Activated CD4-positive, alpha-beta memory T cell treated with anti-CD3 and anti-CD28 coated beads for 36 hours (primary cell): Measurements from ENCODE around the gene CXCL12. TPM values are rescaled to one million over a fixed set of nuclear protein-coding genes. Genes with fewer than 3 reads are reported as not detected.

Experiments used
- CTCF ChIA-PET: fragments of 350-600 bp; sonication (Branson Sonifier 250); formaldehyde crosslinking; loops from one replicate; lab custom pipeline; 2021; ENCODE audit warnings: antibody characterized with exemption, inconsistent platforms; lab: Charles Lee
- POLR2A ChIA-PET: fragments of 350-600 bp; sonication (Branson Sonifier 250); formaldehyde crosslinking; loops from one replicate; lab custom pipeline; 2021; ENCODE audit warnings: antibody characterized with exemption; lab: Charles Lee
- DNase-seq: peaks from one replicate; pipeline ENCODE4 v3.0.0-alpha.2; 2020
- H3K27ac Mint-ChIP-seq: one replicate; pipeline ENCODE4 v1.8.0; 2021; ENCODE audit warnings: mixed read lengths
- H3K27me3 Mint-ChIP-seq: one replicate; pipeline ENCODE4 v1.8.0; 2021; ENCODE audit warnings: mixed read lengths
- H3K36me3 Mint-ChIP-seq: one replicate; pipeline ENCODE4 v1.8.0; 2021; ENCODE audit warnings: mixed read lengths
- H3K4me1 Mint-ChIP-seq: one replicate; pipeline ENCODE4 v1.8.0; 2021; ENCODE audit warnings: low read depth, mixed read lengths
- H3K4me3 Mint-ChIP-seq: one replicate; pipeline ENCODE4 v1.8.0; 2021; ENCODE audit warnings: mild to moderate bottlenecking, mixed read lengths
- H3K9me3 Mint-ChIP-seq: one replicate; pipeline ENCODE4 v1.8.0; 2021; ENCODE audit warnings: mixed read lengths
- intact Hi-C: fragments of 100-400 bp; cut with micrococcal nuclease; formaldehyde crosslinking; loops from one replicate; pipeline ENCODE4 v1.15.1; 2023
- total RNA-seq, 2 experiments: library from RNA; stranded (reverse); gene quantifications; one replicate each; pipeline ENCODE4 v1.2.3, GENCODE V29; 2021

The CXCL12 gene
- total RNA-seq, 2 experiments from 2014 or later: not detected

DNA sequence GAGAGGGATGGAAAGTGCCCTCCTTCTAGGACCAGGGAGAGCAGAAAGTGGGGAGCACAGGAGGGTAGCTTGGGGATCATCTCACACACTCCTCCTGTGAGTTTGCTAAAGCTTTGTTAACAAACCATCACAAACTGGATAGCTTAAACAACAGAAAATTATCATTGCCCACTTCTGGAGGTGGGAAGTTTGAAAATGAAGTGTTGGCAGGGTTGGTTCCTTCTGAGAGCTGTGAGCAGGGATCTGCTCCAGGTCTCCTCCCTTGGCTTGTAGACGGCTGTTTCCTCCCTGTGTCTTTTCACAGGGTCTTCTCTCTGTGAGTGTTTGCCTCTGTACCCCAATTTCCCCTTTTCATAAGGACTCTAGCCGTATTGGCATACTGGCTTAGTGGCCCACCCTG, 32.0 kb upstream of the CXCL12 start:
- Mint-ChIP-seq H3K9me3 (no peaks in the 10 kb centered on the region), H3K27me3 (peaks cover 9% of the 10 kb centered on the region), H3K4me3 (no peak overlapping the region), H3K36me3 (no peaks in the 10 kb centered on the region), H3K4me1 (peaks cover 7% of the 10 kb centered on the region), H3K27ac (no peak overlapping the region)
- ChIA-PET POLR2A (no interaction called here), CTCF (no interaction called here)
- DNase-seq: no peak
- intact Hi-C loops: no loop called here

DNA sequence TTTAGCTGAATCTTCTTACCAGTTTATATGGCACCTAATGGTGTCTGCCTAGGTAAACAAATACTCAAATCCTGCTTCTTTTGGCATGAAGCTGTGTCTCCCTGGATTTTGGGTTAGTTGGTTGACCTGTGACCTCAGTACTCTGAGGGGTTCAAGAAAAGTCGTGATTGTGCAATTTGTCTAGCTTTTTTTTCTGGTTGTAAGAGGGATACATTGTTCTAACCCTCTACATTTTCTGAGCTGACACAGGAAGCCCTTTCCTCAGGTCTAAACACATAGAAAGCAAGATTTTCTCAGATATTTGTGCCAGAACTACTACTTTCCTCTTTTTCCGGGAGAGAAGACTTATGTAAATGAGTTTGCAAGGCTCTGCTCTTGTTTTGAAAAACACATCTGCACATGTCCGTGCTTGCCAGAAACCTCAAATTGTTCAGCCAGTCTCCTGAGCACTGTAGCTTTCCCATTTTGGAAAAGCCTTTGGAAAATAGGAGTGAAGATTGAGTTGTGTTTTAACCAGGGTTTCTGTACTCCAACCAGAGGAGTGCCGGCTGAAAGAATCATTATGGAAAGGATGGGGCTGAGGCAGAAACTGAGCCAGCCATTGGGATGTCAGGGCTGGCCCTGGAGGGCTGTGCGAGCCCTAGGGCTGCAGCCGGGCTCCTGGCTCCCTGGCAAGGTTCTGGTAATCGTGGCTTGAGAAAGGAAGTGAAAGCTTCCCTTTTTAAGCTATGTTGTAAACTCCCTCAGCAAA, 31.3 kb upstream of the CXCL12 start:
- Mint-ChIP-seq H3K4me3 (no peak overlapping the region), H3K9me3 (no peaks in the 10 kb centered on the region), H3K27ac (no peak overlapping the region), H3K4me1 (peaks cover 7% of the 10 kb centered on the region), H3K36me3 (no peaks in the 10 kb centered on the region), H3K27me3 (peaks cover 10% of the 10 kb centered on the region)
- no peak for DNase-seq
- intact Hi-C loops: no loop called here
- CTCF ChIA-PET: interaction anchor here (0.8 kb wide), 1 partner anchor 430 kb away, joined by 3 read pairs; no protein-coding TSS in a partner anchor
- POLR2A ChIA-PET: no interaction called here

- Mint-ChIP-seq H3K36me3 (no peaks in the 10 kb centered on the region), H3K27ac (no peak overlapping the region), H3K4me1 (peaks cover 4% of the 10 kb centered on the region), H3K4me3 (no peak overlapping the region), H3K27me3 (peaks cover 11% of the 10 kb centered on the region), H3K9me3 (no peaks in the 10 kb centered on the region)
- POLR2A ChIA-PET: no interaction called here
- no peak for DNase-seq
- intact Hi-C loops: no loop called here
- CTCF ChIA-PET: no interaction called here
Measured at GRCh38 chr10:44415121-44415520, 30.2 kb upstream of the CXCL12 start.

- Mint-ChIP-seq H3K36me3 (no peaks in the 10 kb centered on the region), H3K9me3 (no peaks in the 10 kb centered on the region), H3K27ac (no peak overlapping the region), H3K27me3 (peaks cover 11% of the 10 kb centered on the region), H3K4me3 (no peak overlapping the region), H3K4me1 (no peaks in the 10 kb centered on the region)
- CTCF ChIA-PET: no interaction called here
- POLR2A ChIA-PET: no interaction called here
- intact Hi-C loops: no loop called here
- DNase-seq: no peak
Measured at GRCh38 chr10:44413416-44413815, 28.5 kb upstream of the CXCL12 start.

DNA sequence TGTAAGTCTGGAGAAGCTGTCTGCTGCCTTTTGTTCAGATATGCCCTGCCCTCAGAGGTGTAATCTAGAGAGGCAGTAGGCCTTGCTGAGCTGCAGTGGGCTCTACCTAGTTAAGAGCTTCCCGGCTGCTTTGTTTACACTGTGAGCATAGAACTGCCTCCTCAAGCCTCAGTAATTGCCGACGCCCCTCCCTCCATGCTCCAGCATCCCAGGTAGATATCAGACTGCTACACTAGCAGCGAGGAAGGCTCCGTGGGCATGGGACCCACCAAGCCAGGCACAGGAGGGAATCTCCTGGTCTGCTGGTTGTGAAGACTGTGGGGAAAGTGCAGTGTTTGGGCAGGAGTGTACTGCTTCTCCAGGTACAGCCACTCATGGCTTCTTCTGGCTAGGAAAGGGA, 26.4 kb upstream of the CXCL12 start:
- H3K4me3 Mint-ChIP-seq: no peak overlapping the region
- H3K4me1 Mint-ChIP-seq: no peaks in the 10 kb centered on the region
- no peaks in the 10 kb centered on the region for H3K9me3 Mint-ChIP-seq
- ChIA-PET CTCF (no interaction called here), POLR2A (no interaction called here)
- no peak overlapping the region for H3K27ac Mint-ChIP-seq
- H3K27me3 Mint-ChIP-seq: peaks cover 9% of the 10 kb centered on the region
- intact Hi-C loops: no loop called here
- no peak for DNase-seq
- H3K36me3 Mint-ChIP-seq: no peaks in the 10 kb centered on the region

DNA sequence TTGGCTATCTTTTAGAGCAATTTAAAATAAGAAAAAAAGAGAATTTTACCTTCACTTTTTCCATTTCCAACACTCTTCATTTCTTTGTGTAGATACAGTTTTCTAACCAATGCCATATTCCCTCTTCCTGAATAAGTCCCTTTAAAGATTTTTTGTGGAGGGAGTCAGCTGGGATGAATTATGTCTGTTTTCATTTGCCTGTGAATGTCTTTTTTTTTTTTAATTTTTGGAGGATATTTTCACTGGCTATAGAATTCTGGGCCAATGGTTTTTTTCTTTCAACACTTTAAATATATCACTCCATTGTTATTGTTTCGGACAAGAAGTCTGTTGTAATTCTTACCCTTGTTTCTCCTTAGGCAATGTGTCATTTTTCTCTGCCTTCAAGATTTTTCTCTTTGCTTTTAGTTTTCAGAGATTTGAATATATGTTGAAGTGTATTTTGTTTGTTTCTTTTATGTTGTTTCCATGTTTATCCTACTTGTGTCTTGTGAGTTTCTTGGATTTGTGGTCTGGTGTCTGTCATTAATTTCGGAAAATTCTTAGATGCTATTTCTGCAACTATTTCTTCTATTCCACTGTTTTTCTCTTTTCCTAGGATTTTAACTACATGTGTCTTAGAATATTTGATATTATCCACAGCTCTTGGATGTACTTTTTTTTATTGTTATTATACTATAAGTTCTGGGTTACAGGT, 20.0 kb upstream of the CXCL12 start:
- intact Hi-C loops: no loop called here
- Mint-ChIP-seq H3K27ac (no peak overlapping the region), H3K36me3 (no peaks in the 10 kb centered on the region), H3K9me3 (no peaks in the 10 kb centered on the region), H3K27me3 (peaks cover 3% of the 10 kb centered on the region), H3K4me3 (no peak overlapping the region), H3K4me1 (no peaks in the 10 kb centered on the region)
- CTCF ChIA-PET: no interaction called here
- POLR2A ChIA-PET: no interaction called here
- DNase-seq: no peak

GRCh38 chr10:44402465-44403195, 17.7 kb upstream of the CXCL12 start:
- Mint-ChIP-seq H3K36me3 (no peaks in the 10 kb centered on the region), H3K4me3 (no peak overlapping the region), H3K27me3 (peaks cover 3% of the 10 kb centered on the region), H3K27ac (no peak overlapping the region), H3K4me1 (no peaks in the 10 kb centered on the region), H3K9me3 (no peaks in the 10 kb centered on the region)
- CTCF ChIA-PET: no interaction called here
- POLR2A ChIA-PET: no interaction called here
- intact Hi-C loops: no loop called here
- DNase-seq: no peak

- Mint-ChIP-seq H3K27ac (no peak overlapping the region), H3K27me3 (peaks cover 6% of the 10 kb centered on the region), H3K36me3 (no peaks in the 10 kb centered on the region), H3K9me3 (no peaks in the 10 kb centered on the region), H3K4me3 (no peak overlapping the region), H3K4me1 (no peaks in the 10 kb centered on the region)
- no peak for DNase-seq
- ChIA-PET POLR2A (no interaction called here), CTCF (no interaction called here)
- intact Hi-C loops: no loop called here
Measured at GRCh38 chr10:44400541-44400940, 15.6 kb upstream of the CXCL12 start.

DNA sequence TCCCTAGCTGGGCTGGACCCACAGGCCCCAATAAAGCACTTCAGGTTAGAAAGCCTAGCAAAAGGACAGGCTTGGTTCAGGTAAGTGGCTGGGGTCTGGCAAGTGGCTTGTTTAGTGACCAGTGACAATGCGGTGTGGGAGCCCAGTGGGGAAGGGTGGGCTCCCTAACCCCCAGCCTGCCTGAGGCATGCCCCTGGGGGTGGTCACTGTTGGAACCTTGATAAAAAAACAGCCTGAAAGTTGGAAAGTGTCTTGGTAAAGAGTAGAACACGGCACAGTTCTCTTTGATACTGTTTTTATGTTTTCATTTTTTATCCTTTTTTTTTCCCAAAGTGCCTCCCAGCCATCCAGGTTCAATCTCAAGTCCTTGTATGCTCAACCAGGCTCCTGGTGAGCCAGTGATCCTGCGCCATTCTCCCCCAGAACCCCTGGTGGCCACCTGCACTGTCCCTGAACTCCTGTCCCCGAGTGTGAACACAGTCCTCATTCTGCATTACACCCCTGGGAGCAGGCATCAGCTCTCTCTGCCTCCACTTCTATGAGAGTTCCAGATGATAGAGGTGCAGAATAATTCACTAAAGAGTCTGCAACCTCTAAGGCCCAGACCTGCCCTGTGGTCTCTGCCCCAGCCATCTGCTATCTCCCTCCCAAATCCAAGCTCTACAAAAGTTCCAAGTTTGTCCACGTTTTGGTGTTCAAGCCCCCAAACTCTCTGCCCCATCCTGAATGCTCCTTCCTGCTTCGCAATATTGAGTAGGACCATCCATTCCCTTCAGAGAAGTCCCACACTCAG, 15.0 kb upstream of the CXCL12 start:
- DNase-seq: no peak
- POLR2A ChIA-PET: no interaction called here
- intact Hi-C loops: no loop called here
- Mint-ChIP-seq H3K4me1 (no peaks in the 10 kb centered on the region), H3K4me3 (no peak overlapping the region), H3K36me3 (no peaks in the 10 kb centered on the region), H3K9me3 (no peaks in the 10 kb centered on the region), H3K27ac (no peak overlapping the region), H3K27me3 (peaks cover 7% of the 10 kb centered on the region)
- CTCF ChIA-PET: no interaction called here

DNA sequence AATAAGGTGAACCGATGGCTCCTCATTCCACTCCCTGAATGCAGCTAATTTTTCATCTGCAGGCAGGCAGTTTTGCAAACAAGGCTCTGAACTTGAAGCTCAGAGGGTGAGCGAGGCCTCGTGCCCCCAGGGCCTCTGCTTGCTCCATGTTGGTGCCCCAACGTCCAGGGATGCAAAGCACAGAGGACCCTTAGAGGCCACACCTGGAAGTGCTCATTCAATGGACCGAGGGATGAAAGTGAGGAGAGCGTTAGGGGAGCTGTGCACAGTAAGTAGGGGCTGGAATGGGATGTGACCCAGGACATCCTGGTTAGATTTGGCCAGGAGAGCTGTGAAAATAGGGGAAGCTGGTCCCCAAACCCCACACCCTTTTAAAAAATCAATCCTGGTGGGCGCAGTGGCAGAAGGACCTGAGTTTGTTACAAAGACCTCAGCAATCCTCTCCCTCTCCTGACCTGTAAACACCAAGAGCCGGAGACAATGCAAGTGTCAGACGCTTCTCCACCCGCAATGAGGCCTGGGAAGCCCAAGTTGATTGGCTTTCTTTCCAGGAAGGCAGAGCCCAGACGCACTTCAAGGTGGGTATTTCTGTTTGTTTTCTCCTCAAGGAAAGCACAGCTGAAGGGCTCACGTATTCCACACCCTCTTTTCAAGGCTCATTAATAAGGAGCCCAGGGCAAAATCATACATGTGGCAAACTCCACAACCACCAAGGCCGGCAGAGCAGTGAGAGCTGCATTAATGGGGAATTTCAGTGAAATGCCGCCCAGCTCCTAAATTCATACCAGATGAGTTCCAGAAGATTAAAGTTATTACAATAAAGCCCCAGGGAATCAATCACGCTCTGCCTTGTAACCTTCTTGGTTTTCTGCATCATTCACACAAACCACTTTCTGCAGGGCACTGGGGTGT, 14.1 kb upstream of the CXCL12 start:
- Mint-ChIP-seq H3K36me3 (no peaks in the 10 kb centered on the region), H3K4me3 (no peak overlapping the region), H3K4me1 (no peaks in the 10 kb centered on the region), H3K9me3 (no peaks in the 10 kb centered on the region), H3K27ac (no peak overlapping the region), H3K27me3 (peaks cover 7% of the 10 kb centered on the region)
- ChIA-PET POLR2A (no interaction called here), CTCF (interaction anchor here (0.5 kb wide), 1 partner anchor 130 kb away, joined by 3 read pairs; no protein-coding TSS in a partner anchor)
- DNase-seq: no peak
- intact Hi-C loops: no loop called here

DNA sequence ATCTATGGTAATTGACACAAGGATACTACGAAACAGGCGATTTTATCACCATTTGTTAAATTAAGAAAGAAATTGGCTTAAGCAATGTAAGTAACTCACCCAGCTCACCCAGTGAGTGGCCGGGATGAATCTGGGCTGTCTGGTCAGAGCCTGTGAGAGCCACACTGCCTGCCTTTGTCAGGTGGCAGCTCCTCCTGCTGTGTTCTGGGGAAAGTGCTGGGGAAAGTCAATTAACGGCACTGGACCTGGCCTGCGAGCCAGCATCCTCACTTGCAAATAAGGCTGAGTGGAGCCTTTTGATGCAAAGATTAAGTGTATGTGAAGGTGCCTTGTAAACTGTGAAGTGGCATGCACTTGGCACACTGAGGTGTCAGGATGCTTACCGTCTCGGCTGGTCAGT, 13.4 kb upstream of the CXCL12 start:
- POLR2A ChIA-PET: no interaction called here
- intact Hi-C loops: no loop called here
- CTCF ChIA-PET: no interaction called here
- H3K4me3 Mint-ChIP-seq: no peak overlapping the region
- H3K27ac Mint-ChIP-seq: no peak overlapping the region
- H3K36me3 Mint-ChIP-seq: no peaks in the 10 kb centered on the region
- no peaks in the 10 kb centered on the region for H3K9me3 Mint-ChIP-seq
- H3K27me3 Mint-ChIP-seq: peaks cover 9% of the 10 kb centered on the region
- no peak for DNase-seq
- no peaks in the 10 kb centered on the region for H3K4me1 Mint-ChIP-seq
